Suprapubic skin (tissue), 4 donors: ENCODE measurements around the gene GATAD2A.

Experiments
- CTCF ChIP-seq, 2 donors: fragments of 200-600 bp in 1 of 2; fragments of 450-650 bp in 1 of 2; sonication (generic) in 1 of 2; IDR thresholded peaks; one replicate each; pipeline ENCODE4 v1.5.1; 2016 to 2019; ENCODE audit warnings: antibody characterized with exemption in 2 of 2, mild to moderate bottlenecking in 1 of 2, moderate library complexity in 1 of 2
- EP300 ChIP-seq: sonication (generic); formaldehyde crosslinking; IDR thresholded peaks from one replicate; pipeline ENCODE4 v1.6.1; 2017; ENCODE audit warnings: antibody characterized with exemption
- POLR2A ChIP-seq, 2 donors: fragments of 450-650 bp; IDR thresholded peaks; one replicate each; pipeline ENCODE4 v1.6.1; 2017; ENCODE audit warnings: antibody characterized with exemption in 2 of 2, mild to moderate bottlenecking in 2 of 2, moderate library complexity in 2 of 2
- POLR2AphosphoS5 ChIP-seq, 3 donors: sonication (generic); formaldehyde crosslinking; IDR thresholded peaks; one replicate each; pipeline ENCODE4 v1.6.1; 2017; ENCODE audit warnings: antibody characterized with exemption in 3 of 3

GRCh38 chr19:19429361-19429760 is 23.9 kb downstream of the GATAD2A start:
- TF ChIP-seq CTCF (IDR thresholded peaks at IDR 0.05) = no peak
- TF ChIP-seq POLR2A (IDR thresholded peaks at IDR 0.05) = no peak
- no peak for TF ChIP-seq POLR2AphosphoS5 (IDR thresholded peaks at IDR 0.05)
- TF ChIP-seq EP300 = no peak
